ENCODE measurements around the gene ST6GALNAC1. TPM values are rescaled to one million over a fixed set of nuclear protein-coding genes. Genes with fewer than 3 reads are reported as not detected.
"Not testable (repeated sequence)": the region's sequence is repeated elsewhere in the genome, so short reads cannot be mapped to it uniquely, and the experiment has no call there.

Gene ST6GALNAC1
- total RNA-seq, 1 donor from 2014 or later = 6.1 TPM

DNA sequence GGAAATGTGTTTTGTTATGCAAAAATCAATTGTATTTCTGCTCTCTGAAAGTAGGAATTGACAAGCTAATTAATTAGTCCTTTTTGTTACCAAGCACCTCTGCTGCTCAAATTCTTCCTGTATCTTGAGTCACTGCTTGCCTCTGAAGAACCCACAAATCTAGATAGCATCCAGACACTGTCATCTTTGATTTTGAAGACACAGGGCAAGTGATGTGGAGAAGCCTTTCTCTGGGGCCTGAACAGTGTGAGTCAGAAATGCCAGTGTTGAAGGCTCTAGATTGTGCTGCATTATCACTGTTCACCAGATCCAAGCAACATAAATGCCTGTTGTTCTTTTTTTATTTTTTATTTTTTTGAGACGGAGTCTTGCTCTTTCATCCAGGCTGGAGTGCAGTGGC, 10.9 kb upstream of the ST6GALNAC1 start:
- DNase-seq (ENCODE audit: missing footprints) = no peak
- no peak for ATAC-seq

DNA sequence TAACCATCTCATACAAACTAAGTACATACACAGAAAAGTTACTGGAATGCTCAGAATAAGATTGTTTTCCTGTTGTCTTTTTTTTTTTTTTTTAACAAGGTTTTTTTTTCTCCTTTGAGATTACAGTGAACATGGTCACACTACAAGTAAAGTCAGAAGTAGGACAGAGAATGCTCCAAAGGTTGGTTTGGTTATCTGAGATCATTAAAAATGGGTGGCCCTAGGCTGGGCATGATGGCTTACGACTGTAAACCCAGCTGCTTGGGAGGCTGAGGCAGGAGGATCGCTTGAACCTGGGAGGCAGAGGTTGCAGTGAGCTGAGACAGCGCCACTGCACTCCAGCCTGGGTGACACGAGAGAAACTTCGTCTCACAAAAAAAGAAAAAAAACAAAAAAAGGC, 6.9 kb upstream of the ST6GALNAC1 start:
- DNase-seq (ENCODE audit: missing footprints) (no peak), ATAC-seq (no peak)
- intact Hi-C loops (cut with DNase I) = no loop called here

More for the DNA sequence above, 10.9 kb upstream of the ST6GALNAC1 start:
- intact Hi-C loops (cut with DNase I) = no loop called here

DNA sequence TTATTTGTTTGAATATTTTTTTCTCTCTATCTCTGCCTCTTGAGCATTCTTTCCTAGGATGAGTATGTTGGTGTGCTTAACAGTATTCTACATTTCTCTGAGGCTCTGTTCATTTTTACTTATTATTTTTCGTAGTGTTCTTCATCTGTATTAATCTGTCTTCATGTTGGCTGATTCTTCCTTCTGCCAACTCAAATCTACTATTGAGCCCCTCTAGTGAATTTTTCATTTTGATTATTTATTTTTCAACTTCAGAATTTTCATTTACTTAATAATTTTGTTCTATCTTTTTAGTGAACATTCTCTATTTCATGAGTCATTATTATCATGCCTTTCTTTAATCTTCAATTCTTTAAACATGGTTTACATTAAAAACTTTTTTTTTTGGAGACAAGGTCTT, 3.2 kb upstream of the ST6GALNAC1 start:
- ATAC-seq (no peak), DNase-seq (ENCODE audit: missing footprints) (no peak)
- intact Hi-C loops (cut with DNase I) = no loop called here

DNA sequence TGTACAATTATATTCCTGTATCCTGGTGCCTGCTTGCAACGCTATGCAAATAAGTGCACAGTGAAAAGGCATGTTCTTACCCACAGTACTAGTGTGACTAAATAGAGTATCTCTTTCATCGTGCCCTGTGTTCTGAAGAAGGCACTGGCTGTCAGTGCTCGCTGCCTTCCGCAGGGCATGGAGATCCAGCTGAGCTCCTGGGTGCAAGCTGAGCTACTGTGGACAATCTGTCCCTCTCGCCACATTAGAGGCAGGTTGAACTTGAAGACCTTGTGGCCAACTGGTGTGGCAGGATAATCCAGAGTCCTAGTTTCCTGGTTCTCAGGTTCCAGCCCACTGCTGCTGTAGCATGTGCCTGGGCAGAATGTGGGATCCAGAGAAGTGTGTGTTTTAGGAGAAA, 1.9 kb upstream of the ST6GALNAC1 start:
- no peak for DNase-seq (ENCODE audit: missing footprints)
- intact Hi-C loops (cut with DNase I) = no loop called here
- no peak for ATAC-seq

DNA sequence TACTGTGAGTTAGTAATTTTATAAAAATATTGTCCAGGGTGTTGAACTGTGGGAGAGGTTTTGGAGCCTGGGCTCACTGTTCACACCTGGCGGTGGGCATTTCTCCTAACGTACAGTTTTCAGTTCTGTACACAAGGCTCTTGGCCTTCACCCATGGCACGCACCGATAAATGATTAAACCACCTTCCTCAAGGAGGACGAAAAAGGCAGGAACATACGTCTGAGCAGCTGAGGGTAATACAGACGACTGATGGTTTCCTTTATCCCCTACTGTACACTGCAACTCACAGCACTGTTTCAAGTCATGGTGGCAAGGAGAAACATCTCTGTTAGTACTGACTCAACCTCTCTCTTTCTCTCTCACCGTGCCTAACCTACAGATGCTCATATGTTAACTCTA, 1.4 kb upstream of the ST6GALNAC1 start:
- DNase-seq (ENCODE audit: missing footprints) (no peak), ATAC-seq (no peak)
- intact Hi-C loops (cut with DNase I) = no loop called here

DNA sequence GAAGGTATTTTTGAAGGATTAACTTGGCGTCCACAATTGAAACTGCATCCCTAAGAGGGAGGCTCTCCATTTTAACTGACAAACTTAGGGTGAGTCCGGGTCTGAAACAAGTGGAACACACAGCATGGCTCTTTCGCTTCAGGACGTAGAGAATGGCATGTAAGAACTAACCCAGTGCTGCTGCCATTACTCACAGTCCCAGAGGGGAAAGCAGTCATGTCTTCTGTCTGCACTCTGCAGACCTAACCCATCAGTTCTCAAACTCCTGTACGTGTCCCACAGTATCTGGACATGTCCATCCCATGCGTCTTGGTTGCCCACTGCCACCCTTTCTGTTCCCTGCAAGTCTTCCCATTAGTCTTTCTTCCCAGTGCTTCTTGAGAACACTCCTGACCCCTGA, 563 bp downstream of the ST6GALNAC1 start:
- intact Hi-C loops (cut with DNase I) = no loop called here
- ATAC-seq (no peak), DNase-seq (ENCODE audit: missing footprints) (no peak)

DNA sequence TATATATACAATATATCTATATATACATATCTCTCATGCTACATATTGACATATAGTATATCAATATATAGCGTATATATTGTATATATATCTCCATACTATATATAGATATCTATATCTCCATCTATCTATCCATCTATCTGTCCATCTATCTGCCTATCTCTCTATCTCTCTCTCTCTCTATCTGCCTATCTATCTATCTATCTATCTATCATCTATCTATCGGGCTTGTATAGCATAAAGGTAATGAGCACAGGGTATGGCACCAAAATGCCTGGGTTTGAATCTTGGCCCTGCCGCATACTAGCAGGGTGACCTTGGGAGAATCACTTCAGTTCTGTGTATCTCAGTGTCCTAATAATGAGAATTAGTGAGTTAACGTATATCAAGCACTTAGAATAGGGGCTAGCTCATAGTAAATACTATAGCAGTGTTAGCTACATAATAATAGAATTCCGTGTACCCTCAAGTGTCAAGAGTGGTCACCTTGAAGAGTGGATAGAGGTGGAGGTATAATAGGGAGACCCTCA, 1.5 kb downstream of the ST6GALNAC1 start:
- intact Hi-C loops (cut with DNase I) = no loop called here
- no peak for DNase-seq (ENCODE audit: missing footprints)
- no peak for ATAC-seq

DNA sequence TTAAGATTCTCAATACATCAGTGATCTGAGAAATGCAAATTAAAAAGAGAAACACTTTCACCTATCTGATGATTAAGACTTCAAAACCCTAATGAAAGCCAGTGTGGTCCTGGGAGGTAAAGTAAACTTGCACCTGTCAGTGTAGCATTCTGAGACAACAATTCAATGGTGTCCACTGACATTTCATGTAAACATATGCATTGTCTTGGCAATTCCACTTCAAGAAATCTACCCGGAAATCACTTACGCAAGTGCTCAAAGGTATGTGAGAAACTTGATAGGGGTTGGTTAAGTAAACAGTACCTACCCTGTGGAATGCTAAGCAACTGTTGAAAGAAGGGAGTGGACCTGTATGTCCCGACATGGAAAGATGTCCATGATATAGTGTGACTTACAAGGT, 2.1 kb downstream of the ST6GALNAC1 start:
- ATAC-seq = no peak
- intact Hi-C loops (cut with DNase I) = no loop called here
- DNase-seq (ENCODE audit: missing footprints) = no peak

DNA sequence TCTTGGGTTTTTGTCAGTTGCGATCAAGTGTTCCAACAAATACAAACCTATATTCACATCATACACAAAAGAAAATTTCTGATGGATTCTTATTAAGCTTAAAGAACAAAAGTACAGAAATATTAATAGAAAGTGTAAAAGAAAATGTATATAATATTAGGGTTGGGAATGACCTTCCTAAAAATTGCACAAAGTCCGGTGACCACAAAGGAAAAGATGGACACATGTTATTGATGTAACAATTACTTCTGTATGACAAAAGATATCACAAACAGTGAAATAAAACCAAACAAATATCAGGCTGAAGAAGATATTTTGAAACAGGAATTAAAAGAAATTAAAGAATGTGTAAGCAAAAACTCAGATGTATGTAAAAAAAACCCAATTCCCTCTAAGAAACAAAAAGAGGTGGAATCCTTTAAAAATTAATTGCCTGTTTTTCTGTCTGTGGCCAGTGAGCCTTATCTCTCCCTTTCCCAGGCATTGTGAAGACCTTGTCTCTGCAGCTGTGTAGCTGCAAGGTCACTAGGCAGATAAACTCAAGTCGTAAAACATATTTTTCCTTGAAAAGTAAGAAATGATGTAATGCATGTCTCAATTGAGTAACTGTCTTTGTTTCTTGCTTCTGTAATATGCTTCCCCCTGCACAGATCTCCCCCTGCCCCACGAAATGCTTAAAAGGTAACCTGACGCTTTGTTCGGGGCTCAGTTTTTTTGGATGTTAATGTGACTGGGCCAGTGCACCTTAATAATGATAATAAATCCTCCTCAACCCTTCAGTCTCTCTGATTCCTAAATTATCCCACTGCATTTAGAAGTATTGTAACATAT, 2.8 kb downstream of the ST6GALNAC1 start:
- ATAC-seq (no peak), DNase-seq (ENCODE audit: missing footprints) (no peak)
- intact Hi-C loops (cut with DNase I) = no loop called here

DNA sequence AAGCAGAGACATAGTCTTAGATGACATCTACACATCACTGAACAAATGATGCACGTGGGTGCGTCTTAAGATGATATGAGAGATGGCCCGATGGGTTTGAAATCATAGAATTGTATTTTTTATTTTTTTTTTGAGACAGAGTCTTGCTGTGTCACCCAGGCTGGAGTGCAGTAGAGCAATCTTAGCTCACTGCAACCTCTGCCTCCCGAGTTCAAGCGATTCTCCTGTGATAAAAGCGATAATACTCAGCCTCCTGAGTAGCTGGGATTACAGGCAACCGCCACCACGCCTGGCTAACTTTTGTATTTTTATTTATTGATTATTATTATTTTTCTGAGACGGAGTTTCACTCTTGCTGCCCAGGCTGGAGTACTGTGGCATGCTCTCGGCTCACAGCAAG, 5.3 kb downstream of the ST6GALNAC1 start:
- no peak for ATAC-seq
- DNase-seq (ENCODE audit: missing footprints) = no peak
- intact Hi-C loops (cut with DNase I) = no loop called here

DNA sequence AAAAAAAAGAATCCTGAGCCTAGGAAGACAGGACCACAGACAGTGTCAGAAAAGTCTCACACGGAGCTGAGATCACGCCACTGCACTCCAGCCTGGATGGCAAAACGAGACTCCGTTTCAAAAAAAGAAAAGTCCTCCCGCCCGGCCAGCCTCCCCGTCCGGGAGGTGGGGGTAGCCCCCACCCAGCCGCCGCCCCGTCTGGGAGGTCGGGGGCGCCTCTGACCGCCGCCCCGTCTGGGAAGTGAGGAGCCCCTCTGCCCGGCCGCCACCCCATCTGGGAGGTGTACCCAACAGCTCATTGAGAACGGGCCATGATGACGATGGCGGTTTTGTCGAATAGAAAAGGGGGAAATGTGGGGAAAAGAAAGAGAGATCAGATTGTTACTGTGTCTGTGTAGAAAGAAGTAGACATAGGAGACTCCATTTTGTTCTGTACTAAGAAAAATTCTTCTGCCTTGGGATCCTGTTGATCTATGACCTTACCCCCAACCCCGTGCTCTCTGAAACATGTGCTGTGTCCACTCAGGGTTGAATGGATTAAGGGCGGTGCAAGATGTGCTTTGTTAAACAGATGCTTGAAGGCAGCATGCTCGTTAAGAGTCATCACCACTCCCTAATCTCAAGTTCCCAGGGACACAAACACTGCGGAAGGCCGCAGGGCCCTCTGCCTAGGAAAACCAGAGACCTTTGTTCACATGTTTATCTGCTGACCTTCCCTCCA, 6.9 kb downstream of the ST6GALNAC1 start:
- ATAC-seq; intact Hi-C loops (cut with DNase I); DNase-seq (ENCODE audit: missing footprints): not testable (repeated sequence)

DNA sequence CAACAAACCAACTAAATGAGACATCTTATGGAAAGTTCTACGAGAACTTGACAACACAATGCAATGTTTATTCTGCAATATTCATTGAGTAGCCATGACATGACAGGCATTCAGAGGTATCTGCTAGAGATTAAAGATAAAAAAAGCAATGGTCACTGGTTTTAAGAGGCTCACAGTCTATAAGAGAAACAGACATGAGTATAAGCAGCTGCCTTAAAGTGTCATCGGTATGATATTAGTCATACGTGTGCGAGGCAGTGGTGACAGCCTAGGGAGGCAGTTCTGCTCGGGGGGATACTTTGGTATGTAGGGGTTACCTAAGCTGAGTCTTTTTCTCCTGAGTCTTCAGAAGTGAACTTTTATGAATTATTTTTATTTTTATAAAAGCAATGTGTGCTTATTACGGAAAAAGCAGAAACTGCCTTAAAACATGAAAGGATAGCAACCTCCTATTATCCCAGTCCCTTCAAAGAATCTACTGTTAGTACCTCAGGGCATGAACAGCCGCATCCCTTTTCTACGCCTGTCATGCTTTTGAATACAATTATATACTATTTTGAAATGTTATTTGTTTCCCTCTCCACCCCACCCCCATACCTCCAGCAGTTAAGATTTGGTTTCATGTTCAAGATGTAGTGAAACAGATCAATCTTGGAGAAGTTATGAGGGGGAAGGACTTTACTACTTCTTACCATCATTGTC, 7.7 kb downstream of the ST6GALNAC1 start:
- DNase-seq (ENCODE audit: missing footprints) (no peak), ATAC-seq (no peak)
- intact Hi-C loops (cut with DNase I) = no loop called here

DNA sequence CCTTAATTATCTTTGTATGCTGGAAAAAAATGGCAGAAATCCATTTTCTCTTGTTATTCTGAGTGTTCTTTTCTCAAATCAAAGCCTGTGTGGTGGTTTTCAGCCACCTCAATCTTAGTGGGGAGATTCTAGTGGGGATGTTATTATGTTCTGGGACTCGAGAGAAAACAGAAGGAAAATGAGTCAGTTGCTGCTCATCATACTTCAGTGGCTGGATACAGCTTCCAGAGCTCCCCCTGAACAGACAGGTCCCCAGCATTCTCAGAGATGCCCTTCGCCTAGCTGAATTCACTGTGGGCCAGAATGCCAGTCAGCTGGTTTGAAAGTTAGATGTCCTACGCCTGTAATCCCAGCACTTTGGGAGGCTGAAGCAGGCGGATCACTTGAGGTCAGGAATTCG, 8.5 kb downstream of the ST6GALNAC1 start:
- intact Hi-C loops (cut with DNase I) = no loop called here
- ATAC-seq (no peak), DNase-seq (ENCODE audit: missing footprints) (no peak)

DNA sequence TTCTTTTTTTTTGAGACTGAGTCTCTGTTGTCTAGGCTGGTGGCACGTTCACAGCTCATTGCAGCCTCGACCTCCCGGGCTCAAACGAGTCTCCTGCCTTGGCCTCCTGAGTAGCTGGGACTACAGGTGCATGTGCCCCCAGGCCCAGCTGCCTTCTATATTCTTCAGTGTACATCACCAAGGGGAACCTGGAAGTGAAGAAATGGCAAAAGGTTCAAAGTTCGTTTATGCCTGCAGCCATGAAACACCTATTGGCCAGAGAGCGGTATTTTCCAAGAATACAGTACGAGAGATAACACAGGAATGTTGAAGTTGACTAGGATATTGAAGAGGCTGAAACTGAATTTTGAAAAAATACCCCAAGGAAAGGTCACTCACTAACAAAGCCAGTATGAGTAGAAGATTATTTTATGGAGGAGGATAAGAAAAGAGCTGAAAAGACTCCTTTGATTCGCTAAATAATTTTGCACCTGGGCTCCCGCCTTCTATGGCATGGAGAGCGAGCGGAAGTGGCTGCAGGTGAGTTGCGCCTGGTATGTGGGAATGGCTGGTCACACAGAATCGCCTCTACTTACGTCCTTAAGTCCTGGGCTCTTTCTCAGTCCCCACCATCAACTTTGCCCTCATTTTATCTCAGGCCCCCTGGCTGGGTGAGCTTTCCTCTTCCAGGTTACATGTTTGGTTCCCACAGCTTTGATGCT, 9.8 kb downstream of the ST6GALNAC1 start:
- DNase-seq (ENCODE audit: missing footprints) = no peak
- no peak for ATAC-seq
- intact Hi-C loops (cut with DNase I) = no loop called here

DNA sequence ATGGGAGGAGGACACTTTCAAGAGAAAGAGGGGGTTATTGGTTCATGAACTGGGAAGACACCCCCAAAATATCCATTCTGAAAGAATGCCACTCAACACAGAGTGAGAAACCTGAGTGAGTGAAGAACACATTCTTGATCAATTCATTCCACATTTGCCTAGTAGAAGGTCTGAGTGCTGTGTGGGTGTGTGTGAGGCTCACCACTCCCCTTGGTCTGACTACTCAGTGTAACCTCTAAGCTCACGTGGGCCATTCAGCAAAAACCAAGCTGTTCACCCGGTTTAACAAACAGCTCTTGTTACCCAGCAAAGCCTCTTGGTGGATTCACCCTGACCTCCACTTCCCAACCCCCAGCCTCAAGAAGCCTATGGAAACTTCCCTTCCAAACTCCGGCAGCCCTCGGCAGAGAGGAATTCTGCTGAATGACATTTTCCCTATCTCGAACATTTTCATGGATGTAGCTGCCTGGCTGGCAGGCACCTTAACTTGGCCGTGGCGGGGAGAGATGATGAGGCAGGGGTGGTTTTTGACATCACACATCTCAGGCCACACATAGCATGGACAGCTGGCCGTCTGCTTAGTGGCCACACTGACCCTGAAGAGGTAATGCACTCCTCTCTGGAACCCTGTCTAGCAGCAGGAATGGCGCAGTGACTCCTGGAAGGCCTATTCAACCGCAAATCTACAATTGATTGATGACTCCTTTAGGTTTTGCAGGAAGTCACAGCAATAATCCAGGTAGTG, 11.6 kb downstream of the ST6GALNAC1 start:
- ATAC-seq = no peak
- no peak for DNase-seq (ENCODE audit: missing footprints)
- intact Hi-C loops (cut with DNase I) = no loop called here

DNA sequence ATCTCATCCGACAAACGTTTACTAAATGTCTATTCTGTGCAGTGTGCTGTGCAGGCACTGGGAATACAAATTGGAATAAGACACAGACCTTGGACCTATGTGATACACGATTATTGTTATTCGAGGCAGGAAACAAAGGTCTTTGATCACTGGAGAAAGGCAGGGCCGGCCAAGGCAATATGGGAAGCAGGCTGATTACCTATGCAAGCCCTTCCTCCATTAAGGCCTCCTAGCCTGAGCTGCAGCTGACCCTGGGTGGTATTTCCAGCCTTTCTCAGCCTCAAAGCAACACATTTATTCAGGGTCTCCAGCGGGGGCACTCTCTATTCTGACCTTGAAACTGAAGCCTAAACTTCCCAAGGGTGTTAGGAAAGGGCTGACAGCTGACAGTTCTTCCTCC, 13.4 kb downstream of the ST6GALNAC1 start:
- DNase-seq (ENCODE audit: missing footprints) (no peak), ATAC-seq (no peak)
- intact Hi-C loops (cut with DNase I) = no loop called here

DNA sequence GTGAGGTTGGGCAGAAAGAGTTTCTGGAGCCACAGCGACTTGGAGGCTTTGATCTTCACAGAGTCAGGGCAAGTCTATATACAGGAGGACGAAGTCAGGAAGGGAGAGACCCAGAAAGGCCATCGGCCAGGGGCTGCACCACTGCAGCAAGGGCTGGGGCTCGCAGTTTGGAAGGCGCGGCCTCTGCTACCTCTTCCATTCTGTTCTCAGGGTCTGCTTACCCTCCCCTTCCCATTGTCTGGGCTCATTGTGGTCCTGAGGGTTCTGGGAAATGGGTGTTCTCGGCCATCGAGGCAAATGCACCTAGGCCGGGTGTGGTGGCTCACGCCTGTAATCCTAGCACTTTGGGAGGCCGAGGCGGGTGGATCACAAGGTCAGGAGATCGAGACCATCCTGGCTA, 16.0 kb downstream of the ST6GALNAC1 start:
- no peak for ATAC-seq
- intact Hi-C loops (cut with DNase I) = no loop called here
- no peak for DNase-seq (ENCODE audit: missing footprints)

DNA sequence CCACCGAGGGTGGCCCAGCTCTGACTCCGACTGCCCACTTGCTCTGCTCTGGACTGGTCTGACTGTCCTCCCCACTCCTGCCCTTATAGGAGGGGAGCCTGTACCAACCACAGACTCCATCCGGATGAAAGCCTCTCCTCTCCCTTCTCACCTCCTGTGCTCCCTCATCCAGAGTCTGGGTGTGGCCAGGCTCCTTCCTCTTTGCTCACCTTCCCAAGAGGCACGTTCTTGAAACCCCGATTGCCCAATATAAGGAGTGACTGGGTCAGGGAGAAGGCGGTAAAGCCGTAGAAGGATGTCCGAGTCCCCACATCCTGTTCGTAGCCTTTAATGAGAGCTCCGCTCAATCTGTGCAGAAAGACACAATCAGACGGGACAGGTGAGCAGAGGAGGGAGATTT, 17.1 kb downstream of the ST6GALNAC1 start:
- intact Hi-C loops (cut with DNase I) = no loop called here
- ATAC-seq (no peak), DNase-seq (ENCODE audit: missing footprints) (no peak)

Measured in Right ventricle myocardium inferior (tissue), 1 donor.